Epithelial cell of esophagus (primary cell): ENCODE results near the gene MAP7D3.
A peak's percentile ranks its signal among the peaks of the same experiment; 100 is the strongest.

Experiments
- DNase-seq: peaks from one replicate; pipeline ENCODE4 v3.0.0; 2010; ENCODE audit warnings: low read depth
- H3K4me3 ChIP-seq: 2 replicates; pipeline ENCODE4 v1.5.1; 2011; ENCODE audit warnings: mild to moderate bottlenecking, low read length, control low read depth
- CTCF ChIP-seq: IDR thresholded peaks from 2 replicates; pipeline ENCODE4 v1.5.1; 2011; ENCODE audit warnings: low read depth, mild to moderate bottlenecking, low read length, control low read depth, inconsistent platforms; ENCODE audit not compliant: insufficient read depth; ENCODE audit errors: missing control alignments

Gene MAP7D3

GRCh38 chrX:136200466-136200865 is 50.7 kb downstream of the MAP7D3 start:
- DNase-seq, result peak; percentile 30
- H3K4me3 ChIP-seq, result no peak overlapping the region
- peak; percentile 23 for TF ChIP-seq CTCF

GRCh38 chrX:136199365-136199764 is 51.8 kb downstream of the MAP7D3 start:
- TF ChIP-seq CTCF, result peak; percentile 4
- H3K4me3 ChIP-seq, result no peak overlapping the region
- peak; percentile 76 for DNase-seq

- H3K4me3 ChIP-seq, result no peak overlapping the region
- DNase-seq, result no peak
- TF ChIP-seq CTCF, result no peak
Measured at GRCh38 chrX:136198678-136199243, 52.4 kb downstream of the MAP7D3 start.

GRCh38 chrX:136198010-136198409 is 53.2 kb downstream of the MAP7D3 start:
- H3K4me3 ChIP-seq, result no peak overlapping the region
- no peak for TF ChIP-seq CTCF
- no peak for DNase-seq

GRCh38 chrX:136196691-136197155 is 54.5 kb downstream of the MAP7D3 start:
- no peak for DNase-seq
- TF ChIP-seq CTCF, result no peak
- no peak overlapping the region for H3K4me3 ChIP-seq

- DNase-seq, result no peak
- TF ChIP-seq CTCF, result no peak
- no peak overlapping the region for H3K4me3 ChIP-seq
Measured at GRCh38 chrX:136195247-136195646, 56.0 kb downstream of the MAP7D3 start.

- H3K4me3 ChIP-seq, result no peak overlapping the region
- TF ChIP-seq CTCF, result no peak
- DNase-seq, result no peak
Measured at GRCh38 chrX:136194536-136194935, 56.7 kb downstream of the MAP7D3 start.
